HG03159 (cell line): Measurements from ENCODE around the gene ARL6IP4.

ENCODE experiments used
- ATAC-seq: cut with Tn5 transposase; IDR thresholded peaks from one replicate; pipeline ENCODE4 v1.9.1; 2021; ENCODE audit warnings: mild to moderate bottlenecking, moderate library complexity; ENCODE audit not compliant: unreplicated experiment

The ARL6IP4 gene

GRCh38 chr12:122989874-122990419 lies 9.5 kb downstream of the ARL6IP4 start:
- no peak for ATAC-seq

GRCh38 chr12:122990561-122990960 lies 10.1 kb downstream of the ARL6IP4 start:
- no peak for ATAC-seq

GRCh38 chr12:122990961-122991622 lies 10.6 kb downstream of the ARL6IP4 start:
- ATAC-seq: no peak

GRCh38 chr12:122991623-122992275 lies 11.3 kb downstream of the ARL6IP4 start:
- no peak for ATAC-seq

- no peak for ATAC-seq
Measured at GRCh38 chr12:122992386-122992785, 11.9 kb downstream of the ARL6IP4 start.

- no peak for ATAC-seq
Measured at GRCh38 chr12:122994140-122994675, 13.7 kb downstream of the ARL6IP4 start.

- ATAC-seq: no peak
Measured at GRCh38 chr12:122994781-122995502, 14.5 kb downstream of the ARL6IP4 start.

- ATAC-seq: no peak
Measured at GRCh38 chr12:122995503-122996187, 15.2 kb downstream of the ARL6IP4 start.

- no peak for ATAC-seq
Measured at GRCh38 chr12:122996188-122996601, 15.7 kb downstream of the ARL6IP4 start.

GRCh38 chr12:122996621-122997342 lies 16.3 kb downstream of the ARL6IP4 start:
- ATAC-seq: no peak

- no peak for ATAC-seq
Measured at GRCh38 chr12:122997343-122998250, 17.1 kb downstream of the ARL6IP4 start.

GRCh38 chr12:122998316-122998715 lies 17.8 kb downstream of the ARL6IP4 start:
- no peak for ATAC-seq

GRCh38 chr12:122999196-122999946 lies 18.9 kb downstream of the ARL6IP4 start:
- no peak for ATAC-seq

- ATAC-seq: no peak
Measured at GRCh38 chr12:122999986-123000420, 19.5 kb downstream of the ARL6IP4 start.

- ATAC-seq: no peak
Measured at GRCh38 chr12:123000578-123000977, 20.1 kb downstream of the ARL6IP4 start.

GRCh38 chr12:123001464-123001863 lies 21.0 kb downstream of the ARL6IP4 start:
- no peak for ATAC-seq

GRCh38 chr12:123003257-123003656 lies 22.8 kb downstream of the ARL6IP4 start:
- no peak for ATAC-seq

GRCh38 chr12:123004287-123004686 lies 23.8 kb downstream of the ARL6IP4 start:
- ATAC-seq: no peak
